NCI-H2196 (cell line): ENCODE data around the gene C2CD4B.

Experiments used
- DNase-seq: peaks from one replicate; lab custom pipeline; 2025; ENCODE audit not compliant: unreplicated experiment; lab: John Stamatoyannopoulos, UW

The C2CD4B gene

GRCh38 chr15:62165104-62165792 lies at the start of gene C2CD4B:
C2CD4B (minus strand) TSS chr15:62165285; CDS start chr15:62164984, 301 bp downstream.
- DNase-seq = peak; percentile 81

- no peak for DNase-seq
Observed at GRCh38 chr15:62212741-62213140, 47.7 kb upstream of the C2CD4B start.

- DNase-seq = no peak
Observed at GRCh38 chr15:62211348-62211747, 46.3 kb upstream of the C2CD4B start.

GRCh38 chr15:62209821-62210220 lies 44.7 kb upstream of the C2CD4B start:
- no peak for DNase-seq

GRCh38 chr15:62209322-62209721 lies 44.2 kb upstream of the C2CD4B start:
- DNase-seq = no peak

GRCh38 chr15:62208884-62209283 lies 43.8 kb upstream of the C2CD4B start:
- DNase-seq = no peak

GRCh38 chr15:62208367-62208766 lies 43.3 kb upstream of the C2CD4B start:
- DNase-seq = no peak

- DNase-seq = no peak
Observed at GRCh38 chr15:62190675-62191074, 25.6 kb upstream of the C2CD4B start.

GRCh38 chr15:62190274-62190673 lies 25.2 kb upstream of the C2CD4B start:
- no peak for DNase-seq

GRCh38 chr15:62188744-62189143 lies 23.7 kb upstream of the C2CD4B start:
- no peak for DNase-seq

- no peak for DNase-seq
Observed at GRCh38 chr15:62187910-62188309, 22.8 kb upstream of the C2CD4B start.

GRCh38 chr15:62187425-62187824 lies 22.3 kb upstream of the C2CD4B start:
- DNase-seq = no peak

- no peak for DNase-seq
Observed at GRCh38 chr15:62186578-62186977, 21.5 kb upstream of the C2CD4B start.

GRCh38 chr15:62183130-62183529 lies 18.0 kb upstream of the C2CD4B start:
- no peak for DNase-seq

GRCh38 chr15:62173215-62173614 lies 8.1 kb upstream of the C2CD4B start:
- no peak for DNase-seq

GRCh38 chr15:62171882-62172281 lies 6.8 kb upstream of the C2CD4B start:
- DNase-seq = no peak

GRCh38 chr15:62165793-62166375 lies 799 bp upstream of the C2CD4B start:
- DNase-seq = peak; percentile 32

GRCh38 chr15:62164396-62165103 lies 535 bp downstream of the C2CD4B start:
- DNase-seq = peak; percentile 36

- no peak for DNase-seq
Observed at GRCh38 chr15:62164014-62164395, 1.1 kb downstream of the C2CD4B start.

GRCh38 chr15:62163397-62164013 lies 1.6 kb downstream of the C2CD4B start:
- DNase-seq = no peak

GRCh38 chr15:62153228-62153627 lies 11.9 kb downstream of the C2CD4B start:
- no peak for DNase-seq

- DNase-seq = no peak
Observed at GRCh38 chr15:62150445-62150844, 14.6 kb downstream of the C2CD4B start.
